NOMO-1 treated with DMSO at 0.1 percent for 48 hours (cell line): Measurements from ENCODE around the gene CD163L1.
"Not testable (repeated sequence)": the region's sequence is repeated elsewhere in the genome, so short reads cannot be mapped to it uniquely, and the experiment has no call there.

Experiments used
- DNase-seq: peaks from one replicate; lab custom pipeline; 2025; ENCODE audit not compliant: unreplicated experiment; lab: John Stamatoyannopoulos, UW

The CD163L1 gene

DNA sequence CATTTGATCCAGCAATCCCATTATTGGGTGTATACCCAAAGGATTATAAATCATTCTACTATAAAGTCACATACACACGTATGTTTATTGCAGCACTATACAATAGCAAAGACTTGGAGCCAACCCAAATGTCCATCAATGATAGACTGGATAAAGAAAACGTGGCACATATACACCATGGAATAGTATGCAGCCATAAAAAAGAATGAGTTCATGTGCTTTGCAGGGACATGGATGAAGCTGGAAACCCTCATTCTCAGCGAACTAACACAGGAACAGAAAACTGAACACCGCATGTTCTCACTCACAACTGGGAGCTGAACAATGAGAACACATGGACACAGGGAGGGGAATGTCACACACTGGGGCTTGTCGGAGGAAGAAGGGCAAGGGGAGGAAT lies 106.2 kb downstream of the CD163L1 start:
- DNase-seq: not testable (repeated sequence)

DNA sequence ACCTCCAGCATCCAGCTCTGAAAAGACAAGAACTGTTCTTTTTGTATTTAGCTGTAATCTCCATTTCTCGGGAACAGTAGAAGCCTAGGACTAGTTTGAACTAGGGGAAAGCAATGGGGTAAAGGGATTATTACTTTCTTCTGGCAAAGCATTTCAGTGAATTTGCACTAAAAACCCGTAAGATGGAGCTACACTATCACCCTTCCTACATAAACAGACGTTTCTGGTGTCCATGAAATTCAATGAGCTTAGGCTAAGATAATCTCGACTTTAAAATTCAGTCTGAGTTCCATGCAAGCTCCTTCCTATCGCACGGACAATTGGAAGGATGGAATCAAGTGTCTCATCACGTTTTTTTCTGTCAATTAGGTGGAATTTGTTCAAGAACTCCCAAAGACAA lies 116.0 kb downstream of the CD163L1 start:
- no peak for DNase-seq

GRCh38 chr12:7324176-7324575 lies 119.8 kb downstream of the CD163L1 start:
- DNase-seq: no peak

GRCh38 chr12:7322599-7322998 lies 121.4 kb downstream of the CD163L1 start:
- DNase-seq: no peak

DNA sequence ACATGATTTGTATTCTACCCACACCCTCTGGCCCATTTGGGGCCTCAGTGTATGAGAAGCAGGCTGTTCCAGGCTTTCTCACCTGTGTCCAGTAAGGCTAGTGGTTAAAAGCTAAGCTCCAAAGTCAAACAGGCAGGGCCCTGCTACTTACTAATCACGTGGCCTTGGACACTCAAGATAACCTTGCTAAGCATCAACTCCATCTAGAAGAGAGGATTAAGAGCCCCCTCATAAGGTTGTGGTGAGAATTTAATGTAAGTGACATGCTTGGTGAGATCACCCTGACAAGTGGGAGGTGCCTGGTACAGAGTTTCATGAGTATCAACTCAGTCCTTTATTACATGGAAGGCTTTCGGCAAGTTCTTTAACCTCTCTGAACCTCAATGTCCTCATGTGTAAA lies 122.3 kb downstream of the CD163L1 start:
- no peak for DNase-seq

GRCh38 chr12:7319930-7320329 lies 124.0 kb downstream of the CD163L1 start:
- no peak for DNase-seq

DNA sequence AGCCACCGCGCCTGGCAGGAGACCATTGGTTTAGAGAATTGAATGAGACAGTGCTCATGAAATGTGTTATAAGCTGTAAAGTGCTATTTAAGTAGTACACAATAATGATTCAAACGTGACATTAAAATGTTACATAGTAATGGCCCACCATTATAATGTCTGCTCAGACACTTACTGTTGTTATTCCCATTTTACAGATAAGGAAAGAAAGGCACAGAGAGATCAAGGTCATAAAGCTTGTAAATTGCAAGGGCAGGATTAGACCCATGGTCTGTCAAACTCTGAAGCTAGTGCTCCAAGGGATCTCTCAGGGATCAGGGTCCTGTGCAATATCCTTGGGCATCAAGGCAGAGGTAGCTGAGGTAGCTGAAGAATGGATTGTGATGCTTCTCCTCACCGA lies 133.9 kb downstream of the CD163L1 start:
- no peak for DNase-seq
